HG03097 (cell line): ENCODE data around the gene MRGPRF.

Source experiments
- ATAC-seq: cut with Tn5 transposase; IDR thresholded peaks from one replicate; pipeline ENCODE4 v1.9.1; 2021; ENCODE audit not compliant: unreplicated experiment, low FRiP score

Gene MRGPRF

GRCh38 chr11:68968306-68969250 is 44.5 kb downstream of the MRGPRF start:
- no peak for ATAC-seq

GRCh38 chr11:68966894-68967780 is 45.9 kb downstream of the MRGPRF start:
- no peak for ATAC-seq

GRCh38 chr11:68965901-68966853 is 46.9 kb downstream of the MRGPRF start:
- no peak for ATAC-seq

GRCh38 chr11:68963779-68964178 is 49.3 kb downstream of the MRGPRF start:
- ATAC-seq = no peak

GRCh38 chr11:68962527-68963250 is 50.4 kb downstream of the MRGPRF start:
- ATAC-seq = no peak

GRCh38 chr11:68961245-68961644 is 51.8 kb downstream of the MRGPRF start:
- no peak for ATAC-seq

- ATAC-seq = no peak
Observed at GRCh38 chr11:68960294-68961071, 52.6 kb downstream of the MRGPRF start.

GRCh38 chr11:68959465-68960293 is 53.4 kb downstream of the MRGPRF start:
- no peak for ATAC-seq

GRCh38 chr11:68958211-68958610 is 54.8 kb downstream of the MRGPRF start:
- ATAC-seq = no peak

- no peak for ATAC-seq
Observed at GRCh38 chr11:68956547-68957254, 56.3 kb downstream of the MRGPRF start.

- no peak for ATAC-seq
Observed at GRCh38 chr11:68956142-68956541, 56.9 kb downstream of the MRGPRF start.

- ATAC-seq = no peak
Observed at GRCh38 chr11:68955607-68955958, 57.5 kb downstream of the MRGPRF start.

- ATAC-seq = no peak
Observed at GRCh38 chr11:68954836-68955606, 58.0 kb downstream of the MRGPRF start.
